Left ventricle myocardium inferior (tissue), 1 donor: ENCODE measurements around the gene CCDC106. TPM values are rescaled to one million over a fixed set of nuclear protein-coding genes. Genes with fewer than 3 reads are reported as not detected.

Source experiments
- DNase-seq: peaks from one replicate; pipeline ENCODE4 v3.0.0-alpha.2; 2020
- H3K27ac ChIP-seq: fragments of 200-600 bp; replicated peaks from 2 replicates; pipeline ENCODE4 v1.8.0; 2021
- H3K27me3 ChIP-seq: fragments of 200-600 bp; 2 replicates; pipeline ENCODE4 v1.8.0; 2021; ENCODE audit warnings: low read depth
- H3K36me3 ChIP-seq: fragments of 200-600 bp; 2 replicates; pipeline ENCODE4 v1.8.0; 2021
- H3K4me1 ChIP-seq: fragments of 200-600 bp; 2 replicates; pipeline ENCODE4 v1.8.0; 2021
- H3K4me3 ChIP-seq: fragments of 200-600 bp; 2 replicates; pipeline ENCODE4 v1.8.0; 2021; ENCODE audit warnings: mild to moderate bottlenecking, moderate library complexity
- H3K9me3 ChIP-seq: fragments of 200-600 bp; replicated peaks from 2 replicates; pipeline ENCODE4 v1.8.0; 2021
- CTCF ChIP-seq: fragments of 200-600 bp; IDR thresholded peaks from 2 replicates; pipeline ENCODE4 v1.8.0; 2021; ENCODE audit warnings: antibody characterized with exemption, mild to moderate bottlenecking, borderline replicate concordance
- intact Hi-C: fragments of 100-400 bp; cut with micrococcal nuclease; formaldehyde crosslinking; loops from one replicate; pipeline ENCODE4 v1.11.0; 2022
- total RNA-seq: library from RNA; stranded (reverse); fragmentation: NEBNext Ultra II Directional; extraction: Animal tissue kit (Norgen Biotek cat#: 25700); gene quantifications from one replicate; pipeline ENCODE4 v1.2.1, GENCODE V29; 2021
- donor health status: DM: no; HTN: yes; CAD: no; lungs with severe emphysema.

CCDC106 gene
- total RNA-seq, 1 donor from 2014 or later = 14.6 TPM

- intact Hi-C loops = no loop called here
- H3K27ac ChIP-seq = no peak overlapping the region
- H3K9me3 ChIP-seq = no peaks in the 10 kb centered on the region
- no peak for TF ChIP-seq CTCF
- peak overlapping the region; percentile 93 for H3K4me3 ChIP-seq
- peaks cover 10% of the 10 kb centered on the region for H3K36me3 ChIP-seq
- no peaks in the 10 kb centered on the region for H3K27me3 ChIP-seq
- H3K4me1 ChIP-seq = peaks cover 79% of the 10 kb centered on the region
- DNase-seq = no peak
These were observed 2.5 kb upstream of the CCDC106 start for GRCh38 chr19:55645512-55645881.

DNA sequence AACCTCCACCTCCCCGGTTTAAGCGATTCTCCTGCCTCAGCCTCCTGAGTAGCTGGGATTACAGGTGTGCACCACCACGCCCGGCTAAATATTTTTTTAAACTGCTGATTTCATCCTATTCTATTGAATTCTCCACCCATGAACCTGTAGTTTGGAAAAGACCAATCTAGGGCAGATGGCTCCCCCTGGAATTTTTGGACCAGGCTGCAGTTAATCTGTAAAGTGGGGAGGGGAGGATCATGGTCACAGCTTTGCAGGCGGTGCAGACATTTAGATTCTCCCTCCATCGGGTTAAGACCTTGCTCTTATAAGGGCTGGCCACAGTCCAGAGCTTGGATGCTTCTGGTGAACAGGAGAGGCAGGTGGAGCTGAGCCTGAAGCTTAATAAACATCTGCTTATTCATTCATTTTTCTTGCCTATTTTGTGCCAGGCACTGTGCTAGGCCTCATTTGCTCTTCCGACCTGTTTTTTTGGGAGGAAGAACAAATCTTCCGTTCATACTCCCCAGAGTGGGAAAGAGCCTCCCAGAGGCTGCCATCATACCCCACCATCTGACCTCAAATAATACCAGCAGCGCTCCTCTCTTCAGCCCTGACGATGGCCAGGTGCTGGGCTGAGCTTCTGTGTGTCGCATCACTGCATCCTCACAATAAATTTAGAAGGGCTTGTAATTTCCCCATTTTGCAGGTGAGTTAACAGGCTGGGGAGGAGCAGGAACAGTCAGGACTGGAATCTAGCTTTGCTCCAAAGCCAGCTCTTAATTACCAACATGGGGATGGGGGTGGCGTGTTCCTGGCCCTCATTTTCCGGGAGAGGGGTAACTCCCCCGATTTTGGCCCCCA, 902 bp upstream of the CCDC106 start:
- no peak for TF ChIP-seq CTCF
- H3K36me3 ChIP-seq = peaks cover 13% of the 10 kb centered on the region
- H3K4me1 ChIP-seq = peaks cover 63% of the 10 kb centered on the region
- DNase-seq = no peak
- no peaks in the 10 kb centered on the region for H3K27me3 ChIP-seq
- peak overlapping the region; percentile 97 for H3K4me3 ChIP-seq
- no peaks in the 10 kb centered on the region for H3K9me3 ChIP-seq
- peak overlapping the region; percentile 94 for H3K27ac ChIP-seq
- intact Hi-C loops = no loop called here

- DNase-seq = no peak
- Histone ChIP-seq H3K27me3 (no peaks in the 10 kb centered on the region), H3K27ac (peak overlapping the region; percentile 94), H3K4me3 (peak overlapping the region; percentile 97), H3K9me3 (no peaks in the 10 kb centered on the region), H3K4me1 (peaks cover 56% of the 10 kb centered on the region), H3K36me3 (peaks cover 17% of the 10 kb centered on the region)
- intact Hi-C loops = no loop called here
- TF ChIP-seq CTCF = no peak
These were observed 714 bp downstream of the CCDC106 start for GRCh38 chr19:55648585-55649267.

- Histone ChIP-seq H3K4me1 (peaks cover 48% of the 10 kb centered on the region), H3K4me3 (peak overlapping the region; percentile 97), H3K9me3 (no peaks in the 10 kb centered on the region), H3K27ac (peak overlapping the region; percentile 94), H3K36me3 (peaks cover 17% of the 10 kb centered on the region), H3K27me3 (no peaks in the 10 kb centered on the region)
- intact Hi-C loops = no loop called here
- DNase-seq = no peak
- no peak for TF ChIP-seq CTCF
These were observed 1.5 kb downstream of the CCDC106 start for GRCh38 chr19:55649268-55650125.

DNA sequence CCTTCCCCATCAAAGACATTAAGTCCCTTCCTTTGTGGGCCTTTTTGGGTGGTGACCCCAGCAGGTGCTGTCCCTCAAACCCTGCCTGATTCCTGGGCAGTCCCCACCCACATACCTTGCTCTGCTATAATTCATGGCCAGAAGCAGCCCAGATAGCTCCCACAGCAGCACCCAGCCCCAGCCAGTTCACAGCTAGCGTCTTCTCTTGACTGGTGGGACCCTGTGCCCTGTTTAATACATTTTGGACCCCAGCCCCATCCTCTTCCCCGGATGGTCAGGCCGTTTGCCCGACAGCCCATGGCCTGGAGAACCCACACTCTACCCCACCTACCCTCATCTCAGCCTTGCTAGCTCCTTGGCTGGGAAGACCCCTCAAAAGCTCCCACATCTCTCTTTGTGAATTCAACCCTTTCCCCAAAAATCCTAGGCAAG, 2.1 kb downstream of the CCDC106 start:
- no peak overlapping the region for H3K27ac ChIP-seq
- peaks cover 11% of the 10 kb centered on the region for H3K36me3 ChIP-seq
- H3K4me1 ChIP-seq = peaks cover 45% of the 10 kb centered on the region
- no peak for TF ChIP-seq CTCF
- H3K9me3 ChIP-seq = no peaks in the 10 kb centered on the region
- intact Hi-C loops = no loop called here
- H3K4me3 ChIP-seq = no peak overlapping the region
- DNase-seq = no peak
- H3K27me3 ChIP-seq = no peaks in the 10 kb centered on the region
